Mesendoderm (in vitro differentiated cells): Measurements from ENCODE around the gene NFIA.

ENCODE experiments used
- DNase-seq: peaks from one replicate; pipeline ENCODE4 v3.0.0; 2013
- H2AK5ac ChIP-seq: 2 replicates; pipeline ENCODE4 v1.6.1; 2013; ENCODE audit warnings: low read length, inconsistent platforms
- H2BK120ac ChIP-seq: 2 replicates; pipeline ENCODE4 v1.6.1; 2013; ENCODE audit warnings: low read depth, mild to moderate bottlenecking, low read length, moderate library complexity, mixed read lengths
- H2BK15ac ChIP-seq: replicated peaks from 2 replicates; pipeline ENCODE4 v1.6.1; 2013; ENCODE audit warnings: low read depth, mild to moderate bottlenecking, moderate library complexity
- H2BK5ac ChIP-seq: 2 replicates; pipeline ENCODE4 v1.6.1; 2013; ENCODE audit warnings: low read length, inconsistent platforms
- H3K18ac ChIP-seq: 2 replicates; pipeline ENCODE4 v1.6.1; 2013; ENCODE audit warnings: mild to moderate bottlenecking, low read length, mixed read lengths
- H3K23ac ChIP-seq: one replicate; pipeline ENCODE4 v1.6.1; 2013; ENCODE audit warnings: low read length
- H3K27ac ChIP-seq: 2 replicates; pipeline ENCODE4 v1.5.1; 2013; ENCODE audit warnings: low read depth, mild to moderate bottlenecking, inconsistent platforms, low read length, moderate library complexity
- H3K27me3 ChIP-seq: 2 replicates; pipeline ENCODE4 v1.6.1; 2013; ENCODE audit warnings: low read length, control low read depth, mild to moderate bottlenecking, inconsistent platforms; ENCODE audit not compliant: insufficient read depth, poor library complexity
- H3K36me3 ChIP-seq: 2 replicates; pipeline ENCODE4 v1.6.1; 2013; ENCODE audit warnings: low read length, inconsistent platforms; ENCODE audit not compliant: control insufficient read depth, insufficient read depth
- H3K4ac ChIP-seq: one replicate; pipeline ENCODE4 v1.6.1; 2013; ENCODE audit warnings: low read depth, mild to moderate bottlenecking, low read length, moderate library complexity
- H3K4me1 ChIP-seq: 2 replicates; pipeline ENCODE4 v1.6.1; 2013; ENCODE audit warnings: low read depth, low read length, inconsistent platforms; ENCODE audit not compliant: control insufficient read depth
- H3K4me2 ChIP-seq: 2 replicates; pipeline ENCODE4 v1.6.1; 2013; ENCODE audit warnings: low read length
- H3K4me3 ChIP-seq: 2 replicates; pipeline ENCODE4 v1.5.1; 2013; ENCODE audit warnings: mild to moderate bottlenecking, low read length
- H3K56ac ChIP-seq: one replicate; pipeline ENCODE4 v1.6.1; 2013; ENCODE audit warnings: low read length
- H3K79me1 ChIP-seq: 2 replicates; pipeline ENCODE4 v1.6.1; 2013; ENCODE audit warnings: low read length, inconsistent platforms
- H3K79me2 ChIP-seq: 2 replicates; pipeline ENCODE4 v1.6.1; 2013; ENCODE audit warnings: mild to moderate bottlenecking, low read length; ENCODE audit not compliant: control insufficient read depth, insufficient read depth
- H3K9ac ChIP-seq: 2 replicates; pipeline ENCODE4 v1.6.1; 2013; ENCODE audit warnings: low read length, inconsistent platforms
- H4K5ac ChIP-seq: one replicate; pipeline ENCODE4 v1.6.1; 2013; ENCODE audit warnings: low read length
- H4K8ac ChIP-seq: one replicate; pipeline ENCODE4 v1.6.1; 2013; ENCODE audit warnings: low read depth, mild to moderate bottlenecking, control low read depth, low read length, moderate library complexity
- WGBS: extraction: QIAGEN DNeasy Blood & Tissue Kit; methylation state at CpG from one replicate; pipeline ENCODE4 v1.1.7; 2013; ENCODE audit warnings: low lambda C conversion rate, missing lambda C conversion rate; ENCODE audit not compliant: insufficient coverage; ENCODE audit errors: extremely low coverage; 5-methylcytosine and 5-hydroxymethylcytosine counted together

The NFIA gene

GRCh38 chr1:61426254-61426653 is 343.9 kb downstream of the NFIA start:
- no peak overlapping the region for H3K9ac ChIP-seq
- no peak overlapping the region for H2BK5ac ChIP-seq
- no peak overlapping the region for H3K4me3 ChIP-seq
- no peak overlapping the region for H4K8ac ChIP-seq
- H2BK15ac ChIP-seq = no peak overlapping the region
- H3K79me1 ChIP-seq = no peaks in the 10 kb centered on the region
- H3K23ac ChIP-seq = no peak overlapping the region
- no peak overlapping the region for H3K27ac ChIP-seq
- no peaks in the 10 kb centered on the region for H3K4me1 ChIP-seq
- H3K27me3 ChIP-seq = no peaks in the 10 kb centered on the region
- H3K4me2 ChIP-seq = no peak overlapping the region
- no CpG with 5 or more reads among the region's 12 CpGs for WGBS
- no peak overlapping the region for H3K4ac ChIP-seq
- no peaks in the 10 kb centered on the region for H3K79me2 ChIP-seq
- no peak overlapping the region for H4K5ac ChIP-seq
- DNase-seq = no peak
- no peak overlapping the region for H3K56ac ChIP-seq
- H3K36me3 ChIP-seq = no peaks in the 10 kb centered on the region
- no peak overlapping the region for H2BK120ac ChIP-seq
- no peak overlapping the region for H2AK5ac ChIP-seq
- no peak overlapping the region for H3K18ac ChIP-seq

- no peaks in the 10 kb centered on the region for H3K27me3 ChIP-seq
- no peak overlapping the region for H4K5ac ChIP-seq
- DNase-seq = no peak
- H2BK15ac ChIP-seq = no peak overlapping the region
- no peak overlapping the region for H2BK120ac ChIP-seq
- H3K18ac ChIP-seq = no peak overlapping the region
- H2AK5ac ChIP-seq = no peak overlapping the region
- H3K23ac ChIP-seq = no peak overlapping the region
- H3K79me2 ChIP-seq = no peaks in the 10 kb centered on the region
- no peak overlapping the region for H2BK5ac ChIP-seq
- H3K4me1 ChIP-seq = no peaks in the 10 kb centered on the region
- no peak overlapping the region for H3K4ac ChIP-seq
- no peaks in the 10 kb centered on the region for H3K36me3 ChIP-seq
- no peak overlapping the region for H3K9ac ChIP-seq
- no peaks in the 10 kb centered on the region for H3K79me1 ChIP-seq
- H3K4me3 ChIP-seq = no peak overlapping the region
- H3K27ac ChIP-seq = no peak overlapping the region
- H4K8ac ChIP-seq = no peak overlapping the region
- H3K56ac ChIP-seq = no peak overlapping the region
- no peak overlapping the region for H3K4me2 ChIP-seq
- WGBS = no CpG with 5 or more reads among the region's 2 CpGs
Measured at GRCh38 chr1:61426885-61427284, 344.5 kb downstream of the NFIA start.

DNA sequence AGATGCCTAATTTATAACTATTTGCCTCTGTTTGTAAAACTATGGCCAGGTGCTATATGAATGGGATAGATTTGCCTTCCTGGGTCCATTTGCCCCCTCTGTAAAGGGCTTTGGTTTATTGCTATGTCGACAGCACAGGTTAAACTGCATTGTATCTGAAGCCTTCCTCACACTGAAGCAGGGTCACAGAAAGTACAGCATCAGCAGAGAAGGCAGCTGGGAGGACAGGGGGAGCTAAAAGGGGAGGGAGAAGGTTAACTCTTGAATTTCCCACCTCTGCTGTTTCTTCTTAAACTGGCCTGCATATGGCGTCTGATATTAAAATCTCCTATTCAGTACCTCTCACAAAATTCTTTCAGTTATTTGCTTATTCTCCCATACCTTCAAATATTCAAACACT is 345.1 kb downstream of the NFIA start:
- no peak overlapping the region for H3K4me3 ChIP-seq
- H3K18ac ChIP-seq = no peak overlapping the region
- H2BK5ac ChIP-seq = no peak overlapping the region
- H3K4me1 ChIP-seq = no peaks in the 10 kb centered on the region
- H3K56ac ChIP-seq = no peak overlapping the region
- H3K4me2 ChIP-seq = no peak overlapping the region
- no peak overlapping the region for H2AK5ac ChIP-seq
- no peak overlapping the region for H3K4ac ChIP-seq
- DNase-seq = no peak
- no peak overlapping the region for H2BK15ac ChIP-seq
- no peaks in the 10 kb centered on the region for H3K27me3 ChIP-seq
- H3K79me2 ChIP-seq = no peaks in the 10 kb centered on the region
- no peak overlapping the region for H3K27ac ChIP-seq
- no peak overlapping the region for H4K8ac ChIP-seq
- no peaks in the 10 kb centered on the region for H3K79me1 ChIP-seq
- H2BK120ac ChIP-seq = no peak overlapping the region
- H3K9ac ChIP-seq = no peak overlapping the region
- no peak overlapping the region for H3K23ac ChIP-seq
- no peak overlapping the region for H4K5ac ChIP-seq
- no peaks in the 10 kb centered on the region for H3K36me3 ChIP-seq
- no CpG with 5 or more reads among the region's 2 CpGs for WGBS

- H3K4me3 ChIP-seq = no peak overlapping the region
- no peaks in the 10 kb centered on the region for H3K27me3 ChIP-seq
- no peaks in the 10 kb centered on the region for H3K4me1 ChIP-seq
- H3K79me1 ChIP-seq = no peaks in the 10 kb centered on the region
- no peaks in the 10 kb centered on the region for H3K36me3 ChIP-seq
- no peak overlapping the region for H2AK5ac ChIP-seq
- H4K8ac ChIP-seq = no peak overlapping the region
- H3K27ac ChIP-seq = no peak overlapping the region
- H3K56ac ChIP-seq = no peak overlapping the region
- no peak overlapping the region for H3K23ac ChIP-seq
- H2BK5ac ChIP-seq = no peak overlapping the region
- no peak overlapping the region for H3K4me2 ChIP-seq
- DNase-seq = no peak
- no peak overlapping the region for H4K5ac ChIP-seq
- no CpG with 5 or more reads among the region's 2 CpGs for WGBS
- no peak overlapping the region for H3K18ac ChIP-seq
- no peak overlapping the region for H3K4ac ChIP-seq
- H3K79me2 ChIP-seq = no peaks in the 10 kb centered on the region
- no peak overlapping the region for H3K9ac ChIP-seq
- no peak overlapping the region for H2BK120ac ChIP-seq
- no peak overlapping the region for H2BK15ac ChIP-seq
Measured at GRCh38 chr1:61428146-61428545, 345.8 kb downstream of the NFIA start.

DNA sequence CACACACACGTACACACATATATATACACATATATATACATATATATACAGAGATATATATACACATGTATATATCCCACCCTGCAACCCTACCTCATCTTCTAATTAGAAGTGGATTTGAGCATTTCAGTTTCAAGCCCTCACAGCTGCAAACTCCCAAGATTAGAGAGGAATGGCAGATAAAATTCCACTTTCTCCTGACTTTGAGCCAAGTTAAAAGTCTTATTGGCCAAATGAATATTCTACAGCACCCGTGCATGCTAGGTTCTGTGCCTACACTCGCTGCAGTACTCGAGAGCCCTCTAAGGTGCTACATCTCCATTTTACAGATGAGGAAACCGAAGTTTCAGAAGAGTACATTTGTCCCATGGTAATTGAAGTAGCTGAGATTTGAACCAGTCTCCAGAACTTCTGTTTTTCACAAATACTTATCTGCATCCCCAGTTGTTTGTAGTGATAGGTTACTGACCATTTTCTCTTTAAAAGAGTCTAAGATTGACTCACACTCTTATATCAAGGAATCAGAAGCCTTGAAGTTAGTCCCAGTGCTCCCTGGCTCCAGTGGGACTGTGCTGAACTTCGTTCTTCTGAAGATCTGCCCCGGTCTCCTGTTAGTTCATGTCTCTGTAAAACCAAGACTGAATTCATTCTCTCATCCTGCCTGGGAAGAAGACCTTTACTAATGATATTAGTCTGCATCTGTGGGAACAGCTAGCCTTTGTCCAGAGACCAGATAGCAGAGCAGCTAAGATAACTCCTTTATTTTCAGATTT is 350.4 kb downstream of the NFIA start:
- H3K9ac ChIP-seq = no peak overlapping the region
- H3K79me2 ChIP-seq = no peaks in the 10 kb centered on the region
- no peak overlapping the region for H2AK5ac ChIP-seq
- no peak overlapping the region for H3K4me2 ChIP-seq
- no peak overlapping the region for H2BK120ac ChIP-seq
- H3K23ac ChIP-seq = no peak overlapping the region
- no peak for DNase-seq
- peaks cover 4% of the 10 kb centered on the region for H3K4me1 ChIP-seq
- H3K4ac ChIP-seq = no peak overlapping the region
- no peak overlapping the region for H4K8ac ChIP-seq
- no peak overlapping the region for H3K4me3 ChIP-seq
- no CpG with 5 or more reads among the region's 7 CpGs for WGBS
- H2BK5ac ChIP-seq = no peak overlapping the region
- no peaks in the 10 kb centered on the region for H3K36me3 ChIP-seq
- no peak overlapping the region for H3K27ac ChIP-seq
- H4K5ac ChIP-seq = no peak overlapping the region
- no peak overlapping the region for H3K56ac ChIP-seq
- no peak overlapping the region for H2BK15ac ChIP-seq
- H3K18ac ChIP-seq = no peak overlapping the region
- no peaks in the 10 kb centered on the region for H3K27me3 ChIP-seq
- no peaks in the 10 kb centered on the region for H3K79me1 ChIP-seq

DNA sequence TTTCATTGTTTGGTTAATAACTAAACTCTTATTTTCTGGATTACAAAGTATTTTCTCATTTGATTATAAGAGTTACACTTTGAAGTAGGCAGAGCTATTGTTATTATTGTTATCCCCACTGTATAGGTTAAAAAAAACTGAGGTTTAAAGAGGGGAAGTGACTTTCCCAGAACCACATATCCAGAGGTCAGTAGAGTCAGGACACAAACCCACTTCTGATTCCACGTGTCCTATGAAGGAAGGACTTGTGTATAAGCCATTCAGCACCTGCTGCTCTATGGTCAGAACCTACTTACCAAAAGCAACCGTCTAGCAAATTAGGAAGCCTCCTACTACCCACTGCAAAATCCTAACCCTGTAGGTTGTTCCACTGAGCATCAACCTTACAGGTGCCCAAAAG is 351.3 kb downstream of the NFIA start:
- peaks cover 4% of the 10 kb centered on the region for H3K4me1 ChIP-seq
- no peak overlapping the region for H4K5ac ChIP-seq
- H2BK120ac ChIP-seq = no peak overlapping the region
- no peaks in the 10 kb centered on the region for H3K36me3 ChIP-seq
- H4K8ac ChIP-seq = no peak overlapping the region
- no peak overlapping the region for H3K4me2 ChIP-seq
- H2BK15ac ChIP-seq = no peak overlapping the region
- no peaks in the 10 kb centered on the region for H3K79me1 ChIP-seq
- no peak for DNase-seq
- no peak overlapping the region for H2AK5ac ChIP-seq
- H3K4ac ChIP-seq = no peak overlapping the region
- no peak overlapping the region for H3K27ac ChIP-seq
- no peaks in the 10 kb centered on the region for H3K27me3 ChIP-seq
- H3K56ac ChIP-seq = no peak overlapping the region
- no peak overlapping the region for H3K23ac ChIP-seq
- no CpG with 5 or more reads among the region's 2 CpGs for WGBS
- no peak overlapping the region for H3K9ac ChIP-seq
- H2BK5ac ChIP-seq = no peak overlapping the region
- H3K79me2 ChIP-seq = no peaks in the 10 kb centered on the region
- H3K18ac ChIP-seq = no peak overlapping the region
- H3K4me3 ChIP-seq = no peak overlapping the region
